Measurements from ENCODE around the gene CNOT6L. TPM values are rescaled to one million over a fixed set of nuclear protein-coding genes. Genes with fewer than 3 reads are reported as not detected.
"Not testable (repeated sequence)": the region's sequence is repeated elsewhere in the genome, so short reads cannot be mapped to it uniquely, and the experiment has no call there.

Gene CNOT6L
- total RNA-seq, 1 donor from 2014 or later = 39.9 TPM

DNA sequence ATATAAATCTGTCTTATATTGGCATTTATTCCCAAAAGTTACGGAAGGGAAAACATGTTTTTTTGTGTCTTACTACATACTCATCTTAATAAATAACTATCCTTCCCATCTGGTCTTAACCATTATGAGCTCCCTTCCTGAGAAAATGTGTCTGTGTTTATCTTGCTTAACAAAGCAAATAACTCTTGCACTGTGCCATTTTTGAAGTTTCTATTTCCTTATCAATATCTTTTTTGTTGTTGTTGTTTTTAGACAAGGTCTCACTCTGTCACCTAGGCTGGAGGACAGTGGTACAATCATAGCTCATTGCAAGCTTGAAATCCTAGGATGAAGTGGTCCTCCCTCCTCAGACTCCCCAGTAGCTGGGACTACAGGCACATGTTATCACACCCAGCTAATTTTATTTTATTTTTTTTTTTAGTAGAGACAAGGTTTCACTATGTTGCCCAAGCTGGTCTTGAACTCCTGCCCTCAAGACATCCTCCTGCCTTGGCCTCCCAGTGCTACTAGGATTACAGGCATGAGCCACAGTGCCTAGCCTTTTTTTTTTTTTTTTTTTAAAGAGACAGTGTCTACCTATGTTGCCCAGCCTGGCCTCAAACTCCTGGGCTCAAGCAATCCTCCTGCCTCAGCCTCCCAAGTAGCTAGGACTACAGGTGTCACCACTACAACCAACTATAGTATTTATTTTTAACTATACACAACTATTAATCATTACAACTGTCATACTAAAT is 36.9 kb downstream of the CNOT6L start:
- no peak for DNase-seq (ENCODE audit: low spot score)

DNA sequence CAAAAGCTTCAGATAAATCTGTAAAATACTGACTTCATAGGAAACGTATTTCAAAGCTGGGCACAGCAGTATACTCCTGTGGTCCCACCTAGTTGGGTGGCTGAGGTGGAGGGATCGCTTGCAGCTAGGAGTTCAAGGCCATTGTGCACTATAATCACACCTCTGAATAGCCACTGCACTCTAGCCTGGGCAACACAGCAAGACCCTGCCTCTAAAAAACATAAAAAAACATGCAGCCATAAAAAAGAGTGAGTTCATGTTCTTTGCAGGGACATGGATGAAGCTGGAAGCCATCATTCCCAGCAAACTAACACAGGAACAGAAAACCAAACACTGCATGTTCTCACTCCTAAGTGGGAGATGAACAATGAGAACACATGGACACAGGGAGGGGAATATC is 38.4 kb downstream of the CNOT6L start:
- DNase-seq (ENCODE audit: low spot score) = not testable (repeated sequence)

DNA sequence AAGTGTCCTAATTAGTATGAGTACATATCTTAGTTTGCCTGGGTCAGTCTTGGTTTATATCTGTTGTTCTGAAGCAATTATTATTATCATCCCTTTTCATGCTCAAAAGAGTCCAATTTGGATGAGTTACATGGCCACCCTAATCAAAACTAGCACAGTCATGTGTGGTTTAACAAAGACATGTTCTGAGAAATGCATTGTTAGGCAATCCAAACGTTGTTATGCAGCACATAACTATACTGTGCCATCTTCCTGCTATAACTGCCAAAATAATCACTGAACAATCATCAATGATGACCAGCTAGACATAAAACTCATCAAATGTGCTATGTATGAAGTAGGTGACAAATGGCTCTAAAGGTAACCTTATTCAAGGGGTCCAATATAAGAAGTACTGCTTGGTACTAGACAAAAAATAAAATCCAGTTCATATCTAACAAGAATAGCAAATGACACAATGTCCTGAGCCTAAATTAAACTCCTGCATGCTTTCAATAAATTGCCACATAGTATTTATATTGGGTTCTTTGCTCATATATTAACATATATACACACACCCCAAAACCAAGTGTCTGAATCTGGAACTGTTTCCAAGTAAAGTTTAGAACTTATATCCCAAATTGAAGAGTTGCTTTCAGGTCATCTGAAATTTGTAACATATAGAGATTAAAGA is 41.9 kb downstream of the CNOT6L start:
- DNase-seq (ENCODE audit: low spot score) = no peak

DNA sequence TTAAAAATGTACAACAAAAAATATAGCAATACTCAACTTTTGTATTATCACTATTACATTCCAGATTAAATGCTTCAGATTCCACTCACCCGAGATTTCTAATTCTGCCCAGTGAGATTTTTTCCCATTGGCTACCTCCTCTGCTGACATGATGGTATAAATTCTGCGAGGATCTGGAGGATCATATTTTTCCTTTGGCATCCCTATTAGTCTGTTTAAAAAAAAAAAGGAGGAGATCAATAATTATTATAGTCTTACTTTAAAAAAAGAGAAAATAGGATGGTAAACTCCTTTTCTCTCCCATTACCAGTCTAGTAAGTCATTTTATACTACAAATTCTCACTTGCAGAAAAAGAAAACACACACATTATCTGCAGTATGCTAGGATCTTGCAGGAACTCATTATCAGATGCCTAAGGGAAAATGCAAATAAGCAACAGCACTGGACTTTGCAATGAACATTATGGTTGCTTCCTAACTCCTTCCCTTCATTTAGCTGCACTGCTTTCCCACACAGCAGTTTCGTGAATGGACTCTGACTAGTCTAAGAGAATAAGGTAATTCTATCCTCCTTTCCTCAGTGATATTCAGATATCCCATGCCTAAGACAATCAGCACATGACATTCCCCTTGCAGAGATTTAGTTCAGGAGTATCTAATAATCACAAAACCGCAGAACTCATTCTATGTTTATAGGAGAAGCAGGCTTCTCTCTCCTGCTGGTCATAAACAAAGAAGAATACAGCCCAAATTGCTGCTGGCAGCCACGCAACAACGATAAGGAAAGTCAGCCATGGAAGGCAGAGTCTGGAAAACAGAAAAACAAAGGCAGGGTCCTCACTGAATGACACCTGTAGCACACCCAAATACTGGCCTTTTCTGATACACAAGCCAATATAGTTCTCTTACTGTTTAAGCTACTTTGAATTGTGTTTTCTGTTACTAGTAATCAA is 42.7 kb downstream of the CNOT6L start:
- DNase-seq (ENCODE audit: low spot score) = no peak

DNA sequence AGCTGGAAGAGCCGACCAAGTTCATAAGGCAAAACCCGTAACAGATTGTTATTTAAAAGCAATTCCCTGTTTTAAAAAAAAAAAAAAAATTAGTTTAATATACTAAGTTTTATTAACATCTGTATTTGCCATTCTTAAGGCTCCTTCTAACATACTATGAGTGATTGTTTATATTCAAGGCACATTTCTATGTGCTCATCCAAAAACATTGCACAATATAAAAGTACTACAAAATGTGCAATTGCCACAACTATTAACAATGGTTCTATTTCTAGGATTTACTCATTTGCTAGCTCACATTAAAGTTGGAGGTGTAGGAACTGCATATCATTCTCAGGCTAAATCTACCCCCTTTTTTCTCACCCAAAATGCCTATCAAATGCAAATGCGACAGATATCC is 46.1 kb downstream of the CNOT6L start:
- no peak for DNase-seq (ENCODE audit: low spot score)

DNA sequence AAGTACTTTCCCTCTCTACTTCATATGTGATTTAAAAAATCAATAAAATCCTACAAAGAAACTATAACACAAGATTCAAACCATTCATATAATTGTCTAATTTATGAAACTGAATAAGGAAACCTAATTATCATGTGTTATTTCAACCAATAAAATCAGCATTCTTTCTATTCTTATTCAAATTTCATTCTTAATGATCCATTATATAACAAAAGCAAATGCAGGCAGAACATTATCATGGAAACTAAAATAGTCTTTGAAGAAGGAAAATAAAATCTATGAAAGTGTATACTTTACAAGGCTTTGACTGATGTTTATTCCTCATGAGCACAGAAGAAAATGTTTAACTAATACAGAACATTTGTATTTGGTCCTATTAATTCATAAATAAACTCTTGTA is 47.6 kb downstream of the CNOT6L start:
- no peak for DNase-seq (ENCODE audit: low spot score)

DNA sequence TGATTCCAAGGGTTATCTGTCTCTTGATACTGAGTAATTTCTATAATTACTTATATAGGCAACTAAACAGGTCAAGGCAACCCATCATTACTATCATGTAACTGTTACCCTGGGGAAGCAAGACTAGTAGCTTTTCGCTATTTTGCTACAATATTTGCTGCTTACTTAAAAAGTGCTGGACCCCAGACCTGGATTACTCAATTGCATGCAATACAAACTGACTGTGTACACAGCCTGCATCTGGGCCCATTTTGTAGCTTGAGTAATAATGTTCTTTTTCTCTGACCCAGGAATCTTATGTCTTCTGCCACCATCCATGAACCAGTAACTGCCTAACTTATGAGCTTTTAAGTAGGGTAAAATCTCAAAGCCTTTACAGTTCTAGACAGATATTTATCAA is 53.4 kb downstream of the CNOT6L start:
- no peak for DNase-seq (ENCODE audit: low spot score)

DNA sequence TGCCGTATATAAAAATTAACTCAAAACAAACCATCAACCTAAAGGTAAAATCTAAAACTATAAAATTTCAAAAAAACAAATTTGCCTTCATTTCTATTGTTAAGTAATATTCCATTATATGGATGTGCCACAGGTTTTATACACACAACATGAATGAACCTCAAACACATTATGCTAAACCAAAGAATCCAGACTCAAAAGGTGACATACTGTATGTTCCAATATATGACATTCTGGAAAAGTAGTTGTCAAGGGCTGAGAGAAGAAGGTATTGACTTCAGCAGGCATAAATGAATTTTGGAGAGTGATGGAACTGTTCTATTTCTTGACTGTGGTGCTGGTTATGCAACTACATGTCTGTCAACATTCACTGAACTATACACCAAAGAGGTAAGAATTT is 56.6 kb downstream of the CNOT6L start:
- no peak for DNase-seq (ENCODE audit: low spot score)

DNA sequence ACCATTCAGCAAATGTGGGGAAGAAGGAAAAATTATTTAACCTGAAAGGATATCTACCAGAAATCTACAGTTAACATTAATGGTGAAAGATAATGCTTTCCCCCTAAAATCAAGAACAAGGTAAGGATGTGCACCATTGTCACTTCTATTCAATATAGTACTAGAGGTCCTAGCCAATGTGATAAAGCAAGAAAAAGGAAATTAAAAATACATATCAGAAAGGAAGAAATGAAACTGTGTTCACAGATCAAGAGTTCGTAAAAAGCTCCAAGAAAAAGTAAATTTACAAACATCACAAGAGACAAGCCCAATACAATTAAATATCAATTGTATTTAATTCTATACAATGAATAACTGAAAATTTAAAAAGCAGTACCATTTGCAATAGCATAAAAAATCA is 57.6 kb downstream of the CNOT6L start:
- DNase-seq (ENCODE audit: low spot score) = no peak

DNA sequence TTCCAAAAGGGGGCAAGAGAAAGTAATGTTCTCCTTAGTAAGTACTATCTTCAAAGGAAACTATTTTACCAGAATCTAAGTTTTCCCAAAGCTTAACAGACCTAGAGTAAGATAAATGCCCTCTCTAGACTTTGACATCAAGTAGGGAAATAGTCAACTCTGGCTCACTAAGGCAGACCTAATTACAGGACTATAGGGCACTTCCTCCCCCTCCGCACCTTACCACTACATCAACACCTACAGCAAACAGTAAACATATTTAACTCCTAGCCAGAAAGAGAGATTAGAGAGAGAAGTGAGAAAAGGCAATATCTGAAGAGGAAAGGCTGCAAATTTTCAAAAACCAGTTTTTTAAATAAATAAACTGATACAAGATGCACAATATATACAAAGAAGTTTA is 60.4 kb downstream of the CNOT6L start:
- DNase-seq (ENCODE audit: low spot score) = no peak

DNA sequence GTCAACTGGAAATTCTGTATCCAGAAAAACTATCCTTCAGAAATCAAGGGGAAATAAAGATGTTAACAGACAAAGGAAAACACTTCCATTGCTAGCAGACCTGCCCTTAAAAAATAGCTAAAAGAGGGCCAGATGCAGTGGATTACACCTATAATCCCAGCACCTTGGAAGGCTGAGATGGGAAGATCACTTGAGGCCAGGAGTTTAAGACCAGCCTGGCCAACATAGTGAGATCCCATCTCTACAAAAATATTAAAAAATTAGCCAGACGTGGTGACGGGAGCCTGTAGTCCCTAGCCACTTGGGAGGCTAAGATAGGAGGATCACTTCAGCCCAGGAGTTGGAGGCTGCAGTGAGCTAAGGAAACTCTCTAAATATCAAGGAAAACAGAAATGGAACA is 67.4 kb downstream of the CNOT6L start:
- DNase-seq (ENCODE audit: low spot score) = no peak

DNA sequence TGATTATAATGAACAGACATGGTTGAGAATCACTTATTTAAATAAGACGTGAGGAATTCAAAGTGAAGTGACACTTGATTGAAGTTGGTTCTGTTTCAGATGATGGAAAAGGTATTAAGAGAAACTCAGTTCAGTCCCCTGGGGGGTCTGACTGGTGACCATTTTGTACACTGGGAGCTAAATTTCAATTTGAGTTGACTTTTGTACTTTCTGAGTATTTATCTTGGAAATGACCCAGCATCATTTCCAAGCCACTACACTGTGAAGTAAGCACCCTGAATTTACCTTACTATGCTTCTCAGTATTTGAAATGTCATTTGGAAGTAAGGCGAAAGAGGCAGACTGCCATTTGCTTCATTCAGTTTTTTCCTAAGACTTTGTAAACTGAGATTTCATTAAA is 73.4 kb downstream of the CNOT6L start:
- no peak for DNase-seq (ENCODE audit: low spot score)

DNA sequence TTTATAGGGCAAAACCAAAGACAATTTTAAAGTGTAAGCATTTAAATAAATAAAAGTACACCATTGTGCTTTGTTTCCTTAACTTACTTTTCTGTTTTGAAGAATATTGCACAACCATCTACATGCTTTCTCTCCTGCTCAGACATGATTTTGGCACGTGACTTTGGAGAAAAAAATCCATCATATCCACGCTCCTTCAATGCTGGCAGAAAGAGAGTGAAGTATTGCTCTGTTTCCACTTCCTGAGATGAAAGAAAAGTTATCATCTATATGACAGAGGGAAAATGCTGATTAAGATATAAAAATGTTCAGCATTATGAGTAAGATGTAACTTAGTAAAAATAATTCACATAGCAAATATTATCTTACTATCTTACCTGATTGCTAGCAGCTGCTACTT is 77.1 kb downstream of the CNOT6L start:
- DNase-seq (ENCODE audit: low spot score) = no peak

DNA sequence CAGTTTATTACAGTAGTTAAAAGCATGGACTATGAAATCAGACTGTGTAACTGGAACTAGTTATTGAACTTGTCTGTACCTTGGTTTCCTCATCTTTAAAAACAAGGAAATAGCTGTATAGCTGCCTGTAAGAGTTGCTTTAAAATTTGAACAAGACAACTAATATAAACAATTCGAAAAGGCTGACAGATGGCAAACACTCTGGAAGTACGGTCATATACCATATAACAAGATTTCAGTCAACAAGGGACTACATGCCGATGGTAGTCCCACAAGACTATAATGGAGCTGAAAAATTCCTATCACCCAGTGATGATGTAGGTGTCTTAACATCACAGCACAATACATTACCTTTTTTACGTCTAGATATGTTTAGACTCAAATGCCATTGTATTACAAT is 78.7 kb downstream of the CNOT6L start:
- DNase-seq (ENCODE audit: low spot score) = no peak

DNA sequence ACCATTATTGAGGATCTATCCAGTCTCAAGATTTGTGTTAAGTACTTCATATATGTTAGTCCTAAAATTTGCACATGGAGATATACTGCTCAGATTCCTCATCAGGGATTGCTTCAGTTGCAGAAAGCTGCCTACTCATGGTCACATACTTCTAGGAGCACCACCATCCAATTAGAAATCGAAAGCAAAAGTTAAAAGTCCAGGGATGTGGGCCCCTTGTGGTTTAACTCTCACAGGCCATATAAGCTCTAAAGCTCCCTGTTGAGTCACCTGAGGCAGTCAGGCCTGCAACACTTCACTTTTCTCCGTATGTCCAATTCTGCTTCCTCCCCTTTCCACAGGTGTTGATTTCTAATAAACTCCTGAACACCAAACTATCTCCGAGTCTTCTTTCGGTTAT is 84.2 kb downstream of the CNOT6L start:
- DNase-seq (ENCODE audit: low spot score) = no peak

DNA sequence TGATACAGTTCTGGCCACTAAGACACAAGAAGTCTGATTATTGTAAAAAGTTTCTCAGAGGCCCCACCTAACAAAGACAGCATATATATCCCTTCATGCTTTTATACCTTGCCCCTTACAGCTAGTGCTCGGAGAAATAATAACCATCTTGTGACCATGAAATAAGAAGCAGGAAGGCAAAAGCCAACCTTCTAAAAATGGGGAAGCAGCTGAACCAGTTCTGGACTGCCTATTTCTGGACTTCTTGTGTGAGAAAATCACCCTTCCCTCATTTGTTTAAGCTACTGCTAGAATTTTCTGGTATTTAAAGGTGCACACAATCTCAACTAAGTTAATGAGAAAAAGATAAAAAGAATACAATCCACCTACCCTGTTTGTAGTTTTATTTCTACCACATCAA is 87.5 kb downstream of the CNOT6L start:
- DNase-seq (ENCODE audit: low spot score) = no peak

DNA sequence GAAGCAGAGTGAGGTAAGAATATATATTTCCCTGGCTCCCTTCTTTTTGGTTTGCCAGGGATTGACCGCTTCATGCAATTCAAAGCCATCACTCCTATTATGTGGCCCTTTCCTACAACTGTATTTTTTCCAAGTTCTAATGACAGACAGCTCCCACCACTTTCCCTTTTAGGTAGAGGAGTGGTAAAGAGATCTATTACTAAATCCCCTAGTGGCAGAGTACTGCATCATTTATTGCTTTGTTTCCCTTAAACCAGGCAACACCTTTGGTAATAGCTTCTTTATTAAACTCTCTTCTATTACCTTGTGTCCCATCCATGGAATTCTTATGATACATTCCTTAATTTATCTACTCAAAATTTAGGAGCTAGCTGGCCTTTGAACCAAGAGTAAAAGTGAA is 90.7 kb downstream of the CNOT6L start:
- no peak for DNase-seq (ENCODE audit: low spot score)

DNA sequence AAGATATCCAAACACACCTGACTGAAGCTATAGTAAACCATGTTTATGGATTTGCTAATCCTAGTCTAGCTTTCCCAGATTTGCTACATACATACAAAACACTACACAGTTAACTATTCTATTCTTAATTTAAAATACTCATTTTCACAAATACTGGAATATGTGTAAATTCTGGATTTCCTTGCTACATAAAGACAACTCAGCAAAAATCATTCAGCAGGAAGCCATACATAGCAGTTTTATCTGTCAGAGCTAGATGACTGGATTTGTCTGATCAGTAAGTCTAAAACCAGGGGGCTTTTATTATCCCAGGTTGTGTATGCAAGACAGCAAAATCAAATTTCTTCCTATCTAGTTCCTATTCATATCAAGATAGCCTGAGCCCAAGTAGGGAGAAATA is 98.1 kb downstream of the CNOT6L start:
- DNase-seq (ENCODE audit: low spot score) = no peak

DNA sequence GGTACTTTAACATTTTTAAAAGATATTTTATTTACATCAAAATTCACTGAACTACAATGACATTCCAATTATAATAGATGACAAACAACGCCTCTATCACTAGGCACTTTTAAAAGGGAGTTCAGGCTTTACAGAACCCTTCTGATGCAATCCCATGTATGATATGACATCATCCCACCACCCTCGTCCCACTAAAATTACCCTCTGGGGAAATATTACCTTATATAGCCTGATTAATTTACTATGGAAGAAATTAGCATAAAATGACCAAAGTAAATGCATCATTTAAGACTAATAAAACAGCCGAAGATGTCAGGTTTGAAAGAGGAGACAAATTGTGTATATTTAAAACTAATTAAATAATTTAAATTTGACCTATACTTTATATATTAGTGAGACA is 100.7 kb downstream of the CNOT6L start:
- not testable (repeated sequence) for DNase-seq (ENCODE audit: low spot score)

DNA sequence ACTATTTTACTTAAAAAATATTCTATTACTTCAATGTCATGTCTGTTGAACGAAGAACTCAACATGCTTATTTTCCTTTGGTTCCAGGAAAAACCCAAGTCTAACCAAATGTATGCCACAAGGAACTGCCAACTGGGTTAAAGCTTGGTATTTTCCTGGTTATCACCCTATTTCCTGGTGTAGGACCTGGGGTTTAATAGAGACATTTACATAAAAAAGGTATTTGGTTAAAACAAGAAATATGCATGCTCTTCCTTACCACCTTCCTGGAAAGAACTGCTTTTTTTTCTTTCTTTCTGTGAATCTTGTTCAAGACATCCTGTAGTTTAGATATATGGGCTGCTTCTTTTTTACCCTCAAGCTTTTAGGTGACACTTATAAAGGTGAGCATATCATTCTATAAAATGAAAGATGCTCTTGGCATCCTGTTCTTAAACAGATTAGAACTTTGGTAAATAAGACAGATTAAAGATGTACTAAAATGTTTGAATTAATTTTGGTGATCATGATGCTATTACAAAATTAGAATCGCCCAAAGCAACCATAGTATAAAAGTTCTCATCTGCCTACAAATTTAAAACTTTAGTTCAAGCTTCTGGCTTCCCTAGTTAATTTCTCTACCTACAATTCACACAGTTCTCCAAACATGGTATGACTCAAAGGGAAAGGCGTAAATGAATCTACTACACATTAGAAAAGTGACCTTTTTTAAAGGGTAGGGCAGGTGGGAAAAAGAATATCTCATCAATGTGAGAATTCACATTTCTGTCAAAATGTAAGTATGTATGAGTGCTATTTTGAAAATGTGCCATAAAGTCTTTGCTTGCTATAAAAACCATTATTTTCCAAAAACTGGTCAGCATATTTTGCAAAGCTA is 103.5 kb downstream of the CNOT6L start:
- DNase-seq (ENCODE audit: low spot score) = no peak

DNA sequence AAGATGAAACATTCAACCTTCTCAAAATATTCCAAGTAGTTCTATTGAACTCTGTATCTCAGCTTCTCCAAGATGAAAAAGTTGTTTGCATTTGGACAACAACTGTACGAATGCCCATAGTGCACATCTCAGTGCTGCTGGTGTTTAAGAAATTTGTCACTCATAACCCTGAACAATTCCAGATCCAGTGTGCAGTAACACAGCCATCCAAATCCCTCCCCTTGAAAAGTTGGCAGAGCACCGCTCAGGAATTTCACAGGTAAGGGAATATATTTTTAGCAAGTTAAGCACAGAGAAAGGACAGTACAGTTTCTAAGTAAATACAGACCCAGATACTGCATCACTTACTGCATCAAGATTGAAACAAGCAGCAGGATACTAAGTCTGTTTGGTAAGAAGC is 104.7 kb downstream of the CNOT6L start:
- no peak for DNase-seq (ENCODE audit: low spot score)
